MM.1S (cell line): ENCODE data around the gene GRB10.

Experiments used
- DNase-seq: peaks from one replicate; pipeline ENCODE4 v3.0.0-alpha.2; 2015
- H2AFZ ChIP-seq: fragments of 300-600 bp; sonication (generic); 2 replicates; pipeline ENCODE4 v1.6.0; 2016; ENCODE audit warnings: antibody characterized with exemption, low read length
- H3F3A ChIP-seq: fragments of 300-600 bp; sonication (generic); 2 replicates; pipeline ENCODE4 v1.6.1; 2016; ENCODE audit warnings: mild to moderate bottlenecking, antibody characterized with exemption, low read length, moderate library complexity, mixed read lengths; ENCODE audit not compliant: insufficient read depth
- H3K27ac ChIP-seq: fragments of 300-600 bp; sonication (generic); 2 replicates; pipeline ENCODE4 v1.5.1; 2016; ENCODE audit warnings: mild to moderate bottlenecking, low read length
- H3K27me3 ChIP-seq: fragments of 300-600 bp; sonication (generic); replicated peaks from 2 replicates; pipeline ENCODE4 v1.6.0; 2016; ENCODE audit warnings: low read length; ENCODE audit not compliant: insufficient read depth
- H3K36me3 ChIP-seq: fragments of 300-600 bp; sonication (generic); replicated peaks from 2 replicates; pipeline ENCODE4 v1.6.1; 2016; ENCODE audit warnings: mild to moderate bottlenecking, low read length, mixed read lengths; ENCODE audit not compliant: insufficient read depth
- H3K4me1 ChIP-seq: fragments of 300-600 bp; sonication (generic); 2 replicates; pipeline ENCODE4 v1.6.1; 2016; ENCODE audit warnings: low read length, mixed read lengths
- H3K4me2 ChIP-seq: fragments of 300-600 bp; sonication (generic); 2 replicates; pipeline ENCODE4 v1.6.0; 2016; ENCODE audit warnings: low read depth, low read length
- H3K4me3 ChIP-seq: fragments of 300-600 bp; sonication (generic); 2 replicates; pipeline ENCODE4 v1.5.1; 2016; ENCODE audit warnings: low read length, mixed read lengths
- H3K79me2 ChIP-seq: fragments of 300-600 bp; sonication (generic); 2 replicates; pipeline ENCODE4 v1.6.1; 2016; ENCODE audit warnings: mixed run types, low read length, mixed read lengths
- H3K9ac ChIP-seq: fragments of 300-600 bp; sonication (generic); 2 replicates; pipeline ENCODE4 v1.6.1; 2016; ENCODE audit warnings: low read length, mixed read lengths
- H3K9me2 ChIP-seq: fragments of 300-600 bp; sonication (generic); replicated peaks from 2 replicates; pipeline ENCODE4 v1.6.1; 2016; ENCODE audit warnings: mild to moderate bottlenecking, low read length, mixed read lengths; ENCODE audit not compliant: insufficient read depth
- H3K9me3 ChIP-seq: fragments of 300-600 bp; sonication (generic); replicated peaks from 2 replicates; pipeline ENCODE4 v1.6.1; 2016; ENCODE audit warnings: mild to moderate bottlenecking, low read length, mixed read lengths; ENCODE audit not compliant: insufficient read depth
- H4K20me1 ChIP-seq: fragments of 300-600 bp; sonication (generic); 2 replicates; pipeline ENCODE4 v1.6.1; 2016; ENCODE audit warnings: mild to moderate bottlenecking, low read length, moderate library complexity, mixed read lengths; ENCODE audit not compliant: insufficient read depth
- EZH2 ChIP-seq: fragments of 300-600 bp; sonication (generic); optimal IDR thresholded peaks from 2 replicates; pipeline ENCODE3; 2017; ENCODE audit warnings: low read depth, mild to moderate bottlenecking, antibody characterized with exemption, low read length, mixed read lengths
- EZH2phosphoT487 ChIP-seq: fragments of 300-600 bp; sonication (generic); IDR thresholded peaks from 2 replicates; pipeline ENCODE4 v1.6.1; 2018; ENCODE audit warnings: antibody characterized with exemption, low read length
- TF ChIP-seq, protein P1 (sequence below): fragments of 300-600 bp; sonication (generic); IDR thresholded peaks from 2 replicates; pipeline ENCODE4 v1.5.1; 2016; ENCODE audit warnings: antibody characterized with exemption, low read length, mixed read lengths

Gene GRB10

DNA sequence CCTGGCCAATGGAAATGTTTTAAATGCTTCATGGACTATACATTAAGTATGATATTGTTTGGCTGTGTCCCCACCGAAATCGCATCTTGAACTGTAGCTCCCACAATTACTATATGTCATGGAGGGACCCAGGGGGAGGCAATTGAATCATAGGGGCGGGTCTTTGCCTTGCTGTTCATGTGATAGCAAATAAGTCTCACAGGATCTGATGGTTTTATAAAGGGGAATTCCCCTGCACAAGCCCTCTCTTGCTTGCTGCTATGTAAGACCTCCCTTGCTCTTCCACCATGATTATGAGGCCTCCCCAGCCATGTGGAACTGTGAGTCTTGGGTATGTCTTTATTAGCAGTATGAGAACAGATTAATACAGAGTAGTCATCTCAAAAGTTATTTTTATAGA is 32.4 kb upstream of the GRB10 start:
- no peaks in the 10 kb centered on the region for H3K36me3 ChIP-seq
- no peaks in the 10 kb centered on the region for H3K9me3 ChIP-seq
- DNase-seq: no peak
- no peaks in the 10 kb centered on the region for H3F3A ChIP-seq
- H3K27me3 ChIP-seq: no peaks in the 10 kb centered on the region
- no peak overlapping the region for H3K4me3 ChIP-seq
- no peak for TF ChIP-seq EZH2phosphoT487
- H3K4me2 ChIP-seq: no peak overlapping the region
- no peak overlapping the region for H3K27ac ChIP-seq
- H3K4me1 ChIP-seq: no peaks in the 10 kb centered on the region
- no peaks in the 10 kb centered on the region for H3K79me2 ChIP-seq
- no peak overlapping the region for H2AFZ ChIP-seq
- no peaks in the 10 kb centered on the region for H3K9me2 ChIP-seq
- no peak overlapping the region for H3K9ac ChIP-seq
- no peaks in the 10 kb centered on the region for H4K20me1 ChIP-seq

DNA sequence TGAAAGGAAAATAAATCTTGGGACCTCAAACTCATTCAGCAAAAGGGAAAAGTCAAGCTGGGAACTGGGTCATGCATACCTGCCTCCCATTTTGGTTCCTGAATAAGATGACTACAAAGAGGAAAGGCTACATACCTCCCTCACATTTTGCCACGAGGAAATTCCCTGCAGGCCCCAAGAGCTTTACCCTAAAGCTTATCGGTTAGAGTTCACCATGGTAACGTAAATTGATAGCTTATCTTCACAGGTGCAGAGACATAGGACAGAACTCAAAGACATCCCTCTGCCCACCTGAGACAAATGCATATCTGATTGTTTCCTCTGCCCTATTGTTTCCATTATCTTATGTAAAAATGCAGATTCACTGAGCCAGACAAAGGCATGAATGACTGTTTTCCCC is 31.5 kb upstream of the GRB10 start:
- Histone ChIP-seq H3K27ac (no peak overlapping the region), H3K9me3 (no peaks in the 10 kb centered on the region), H3K4me2 (no peak overlapping the region), H3K9ac (no peak overlapping the region), H3K27me3 (no peaks in the 10 kb centered on the region), H4K20me1 (no peaks in the 10 kb centered on the region), H3K9me2 (no peaks in the 10 kb centered on the region), H3K36me3 (no peaks in the 10 kb centered on the region), H3K79me2 (no peaks in the 10 kb centered on the region), H3K4me3 (no peak overlapping the region), H3K4me1 (no peaks in the 10 kb centered on the region), H3F3A (no peaks in the 10 kb centered on the region), H2AFZ (no peak overlapping the region)
- DNase-seq: no peak
- TF ChIP-seq, protein P1, sequence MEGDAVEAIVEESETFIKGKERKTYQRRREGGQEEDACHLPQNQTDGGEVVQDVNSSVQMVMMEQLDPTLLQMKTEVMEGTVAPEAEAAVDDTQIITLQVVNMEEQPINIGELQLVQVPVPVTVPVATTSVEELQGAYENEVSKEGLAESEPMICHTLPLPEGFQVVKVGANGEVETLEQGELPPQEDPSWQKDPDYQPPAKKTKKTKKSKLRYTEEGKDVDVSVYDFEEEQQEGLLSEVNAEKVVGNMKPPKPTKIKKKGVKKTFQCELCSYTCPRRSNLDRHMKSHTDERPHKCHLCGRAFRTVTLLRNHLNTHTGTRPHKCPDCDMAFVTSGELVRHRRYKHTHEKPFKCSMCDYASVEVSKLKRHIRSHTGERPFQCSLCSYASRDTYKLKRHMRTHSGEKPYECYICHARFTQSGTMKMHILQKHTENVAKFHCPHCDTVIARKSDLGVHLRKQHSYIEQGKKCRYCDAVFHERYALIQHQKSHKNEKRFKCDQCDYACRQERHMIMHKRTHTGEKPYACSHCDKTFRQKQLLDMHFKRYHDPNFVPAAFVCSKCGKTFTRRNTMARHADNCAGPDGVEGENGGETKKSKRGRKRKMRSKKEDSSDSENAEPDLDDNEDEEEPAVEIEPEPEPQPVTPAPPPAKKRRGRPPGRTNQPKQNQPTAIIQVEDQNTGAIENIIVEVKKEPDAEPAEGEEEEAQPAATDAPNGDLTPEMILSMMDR: no peak
- TF ChIP-seq EZH2 (no peak), EZH2phosphoT487 (no peak)

DNA sequence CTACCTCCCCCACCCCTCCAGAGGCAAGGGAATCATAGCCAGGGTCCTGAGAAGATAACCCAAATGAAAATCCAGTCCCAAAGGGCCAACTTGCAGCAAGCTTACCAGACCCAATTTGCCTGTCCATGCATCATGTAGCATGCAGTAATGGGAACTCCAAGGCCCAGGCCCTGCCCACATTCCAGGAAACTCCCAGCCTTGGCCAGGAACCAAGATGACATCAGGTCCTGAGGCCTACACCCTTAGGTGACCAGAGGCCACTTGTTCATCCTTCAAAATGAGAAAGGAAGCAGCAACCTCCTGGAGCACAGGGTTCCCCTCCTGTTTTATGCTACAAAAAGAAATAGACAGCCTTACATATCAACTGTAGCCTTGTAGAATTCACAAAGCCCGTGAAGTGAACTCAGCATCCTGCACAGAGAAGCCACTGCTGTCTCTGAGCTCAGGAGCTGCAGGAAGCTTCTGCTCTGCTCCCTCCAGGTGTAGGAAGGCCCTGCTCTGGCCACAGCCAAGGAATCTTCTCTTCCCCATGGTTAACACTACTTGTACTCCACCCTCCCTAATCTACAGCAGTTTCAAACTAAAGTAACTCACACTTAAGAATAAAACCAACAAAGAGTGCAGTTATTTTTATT is 30.3 kb upstream of the GRB10 start:
- H3K4me2 ChIP-seq: no peak overlapping the region
- no peak overlapping the region for H3K27ac ChIP-seq

DNA sequence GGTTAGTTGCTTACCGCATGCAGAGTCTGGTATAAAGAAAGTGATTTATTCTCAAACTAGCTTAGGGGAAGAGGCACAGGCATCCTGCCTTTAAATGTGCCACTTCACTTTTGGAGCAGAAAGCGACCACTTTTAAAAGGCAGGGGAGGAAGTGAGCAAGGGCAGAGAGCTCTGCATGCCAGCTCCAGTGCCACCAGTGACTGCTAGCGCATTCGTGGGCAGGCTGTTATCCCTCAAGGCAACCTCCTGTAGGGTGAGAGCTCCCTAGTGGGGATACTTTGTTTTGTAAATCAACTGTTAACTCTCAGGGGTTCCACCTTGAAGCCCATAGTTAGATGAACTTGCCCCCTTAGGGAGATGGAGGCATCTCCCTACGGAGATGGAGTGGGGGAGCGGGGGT is 29.4 kb upstream of the GRB10 start:
- TF ChIP-seq EZH2: no peak
- TF ChIP-seq, protein P1: no peak
- TF ChIP-seq EZH2phosphoT487: no peak
- no peaks in the 10 kb centered on the region for H3K27me3 ChIP-seq
- H3K4me1 ChIP-seq: no peaks in the 10 kb centered on the region
- no peaks in the 10 kb centered on the region for H3K9me3 ChIP-seq
- H3K79me2 ChIP-seq: no peaks in the 10 kb centered on the region
- H3K36me3 ChIP-seq: no peaks in the 10 kb centered on the region
- H3K4me3 ChIP-seq: no peak overlapping the region
- H4K20me1 ChIP-seq: no peaks in the 10 kb centered on the region
- H3K4me2 ChIP-seq: no peak overlapping the region
- no peak overlapping the region for H2AFZ ChIP-seq
- no peak overlapping the region for H3K9ac ChIP-seq
- H3F3A ChIP-seq: no peaks in the 10 kb centered on the region
- H3K27ac ChIP-seq: no peak overlapping the region
- no peak for DNase-seq
- no peaks in the 10 kb centered on the region for H3K9me2 ChIP-seq

More for the DNA sequence above, 30.3 kb upstream of the GRB10 start:
- Histone ChIP-seq H3K27me3 (no peaks in the 10 kb centered on the region), H3K9me3 (no peaks in the 10 kb centered on the region), H3K9me2 (no peaks in the 10 kb centered on the region), H3K9ac (no peak overlapping the region), H2AFZ (no peak overlapping the region), H3K79me2 (no peaks in the 10 kb centered on the region), H3F3A (no peaks in the 10 kb centered on the region), H3K4me1 (no peaks in the 10 kb centered on the region), H3K4me3 (no peak overlapping the region), H4K20me1 (no peaks in the 10 kb centered on the region), H3K36me3 (no peaks in the 10 kb centered on the region)
- DNase-seq: no peak
- no peak for TF ChIP-seq EZH2phosphoT487
- TF ChIP-seq, protein P1: no peak
- no peak for TF ChIP-seq EZH2
